Measurements from ENCODE around the gene FILIP1L. TPM values are rescaled to one million over a fixed set of nuclear protein-coding genes. Genes with fewer than 3 reads are reported as not detected.

The FILIP1L gene
- total and polyA plus RNA-seq, 2 of the 13 experiments (the other 11 are each of a cell fraction or from before 2014, with no cell fraction given): 8.1 to 187 TPM

- H3K9ac ChIP-seq (ENCODE audit: insufficient read depth, low read depth, low read length): no peak overlapping the region
- no peaks in the 10 kb centered on the region for H3K79me2 ChIP-seq (ENCODE audit: insufficient read depth, low read length)
- ChIA-PET CTCF (ENCODE audit: low intra/inter-chr PET ratio, low total read pairs) (no interaction called here), POLR2A (no interaction called here)
- H4K20me1 ChIP-seq (ENCODE audit: insufficient read depth, low read length): no peaks in the 10 kb centered on the region
- no peak overlapping the region for H3K27ac ChIP-seq (ENCODE audit: extremely low read length, insufficient read depth, low read length)
- no peaks in the 10 kb centered on the region; a peak in 3 of 5 replicates for H3K36me3 ChIP-seq (replicated peaks in 1 of 2; ENCODE audit: control insufficient read depth in 1 of 2, insufficient read depth in 2 of 2, low read length in 2 of 2)
- H2AFZ ChIP-seq (ENCODE audit: low read length): no peak overlapping the region
- H3K4me3 ChIP-seq (replicated peaks in 1 of 3; ENCODE audit: insufficient read depth in 1 of 3, low read depth in 2 of 3, low read length in 3 of 3): no peak overlapping the region
- FAIRE-seq (no peak), DNase-seq (ENCODE audit: low spot score) (no peak), ATAC-seq (no peak)
- H3K4me2 ChIP-seq (ENCODE audit: low read depth, low read length): no peak overlapping the region
- peaks cover 12% of the 10 kb centered on the region for H3K9me3 ChIP-seq (ENCODE audit: low read length)
- TF ChIP-seq ZSCAN31 (CRISPR knock-in tag; IDR thresholded peaks at IDR 0.05; ENCODE audit: low read depth): no peak
- TF ChIP-seq SMAD1 (CRISPR knock-in tag; IDR thresholded peaks at IDR 0.05; ENCODE audit: borderline replicate concordance, low read depth): no peak
- TF ChIP-seq SP140L (CRISPR knock-in tag; IDR thresholded peaks at IDR 0.05; ENCODE audit: borderline replicate concordance): no peak
- no peak for TF ChIP-seq ISL2 (CRISPR knock-in tag; IDR thresholded peaks at IDR 0.05)
- no peak for TF ChIP-seq CREM (IDR thresholded peaks at IDR 0.05)
- TF ChIP-seq CREM (CRISPR knock-in tag; IDR thresholded peaks at IDR 0.05): no peak
- no peak for TF ChIP-seq ZSCAN25 (CRISPR knock-in tag; IDR thresholded peaks at IDR 0.05)
- no peak for TF ChIP-seq ZNF124 (CRISPR knock-in tag; IDR thresholded peaks at IDR 0.05)
- TF ChIP-seq EEA1 (CRISPR knock-in tag; IDR thresholded peaks at IDR 0.05; ENCODE audit: borderline replicate concordance): no peak
- no peak for TF ChIP-seq ZNF382 (CRISPR knock-in tag; IDR thresholded peaks at IDR 0.05; ENCODE audit: borderline replicate concordance)
- no peak for TF ChIP-seq PAX8 (CRISPR knock-in tag; IDR thresholded peaks at IDR 0.05; ENCODE audit: borderline replicate concordance)
- TF ChIP-seq ZNF441 (CRISPR knock-in tag; IDR thresholded peaks at IDR 0.05; ENCODE audit: borderline replicate concordance): no peak
- no peak for TF ChIP-seq ZSCAN21 (CRISPR knock-in tag; IDR thresholded peaks at IDR 0.05; ENCODE audit: borderline replicate concordance)
- no peak for TF ChIP-seq SIN3B (IDR thresholded peaks at IDR 0.05; ENCODE audit: low read length)
- no peak for TF ChIP-seq KMT2A (CRISPR knock-in tag; IDR thresholded peaks at IDR 0.05)
- H3K4me1 ChIP-seq (ENCODE audit: insufficient read depth, low read length): no peaks in the 10 kb centered on the region
- 94% methylated on average over 2 of the region's 2 CpGs for WGBS (ENCODE audit: low lambda C conversion rate)
- in situ Hi-C loops (cut with HindIII; ENCODE audit: extremely low pct_ligation_motif_present, low pct_unique_long_range_greater_than_20kb) (no loop called here), intact Hi-C loops (cut with micrococcal nuclease; ENCODE audit: unreplicated experiment) (no loop called here)
- BruUV-seq (replicated peaks): no TSS peak
- no peaks in the 10 kb centered on the region for H3K27me3 ChIP-seq (ENCODE audit: control insufficient read depth in 1 of 2, insufficient read depth in 2 of 2, low read length in 2 of 2)
Measured at GRCh38 chr3:100158918-100159330, 44.6 kb upstream of the FILIP1L start.

All from HepG2 (cell line).